Esophagus squamous epithelium (tissue), 4 donors: Measurements from ENCODE around the gene ZNF711.

Source experiments
- CTCF ChIP-seq, 6 experiments: fragments of 450-650 bp in 4 of 6; fragments of 200-600 bp in 2 of 6; sonication (generic) in 2 of 6; IDR thresholded peaks; one replicate each; pipeline ENCODE4 v1.5.1; 2016 to 2019; ENCODE audit warnings: antibody characterized with exemption in 6 of 6, mild to moderate bottlenecking in 4 of 6, moderate library complexity in 4 of 6
- POLR2A ChIP-seq, 4 donors: fragments of 450-650 bp; IDR thresholded peaks; one replicate each; pipeline ENCODE4 v1.6.1; 2017; ENCODE audit warnings: antibody characterized with exemption in 4 of 4, mild to moderate bottlenecking in 4 of 4, moderate library complexity in 3 of 4

- TF ChIP-seq CTCF (IDR thresholded peaks at IDR 0.05) (no peak), POLR2A (IDR thresholded peaks at IDR 0.05) (no peak)
These were observed 840 bp downstream of the ZNF711 start for GRCh38 chrX:85244450-85245211.
